HEK293 (cell line): ENCODE measurements around the gene ECD.

Experiments
- SETDB1 ChIP-seq: IDR thresholded peaks from one replicate; pipeline ENCODE4 v1.6.1; 2017; ENCODE audit warnings: mild to moderate bottlenecking, low read length, moderate library complexity, mixed read lengths; ENCODE audit not compliant: insufficient read length
- SP7 ChIP-seq: fragments of 450-650 bp; formaldehyde crosslinking; IDR thresholded peaks from 2 replicates; pipeline ENCODE4 v1.5.1; 2016; ENCODE audit warnings: missing biosample characterization, missing genetic modification characterization
- ZFP37 ChIP-seq: fragments of 450-650 bp; formaldehyde crosslinking; IDR thresholded peaks from 2 replicates; pipeline ENCODE4 v1.5.1; 2016; ENCODE audit warnings: missing biosample characterization, missing genetic modification characterization
- ZFP41 ChIP-seq: fragments of 450-650 bp; formaldehyde crosslinking; IDR thresholded peaks from 2 replicates; pipeline ENCODE4 v1.5.1; 2016; ENCODE audit warnings: missing biosample characterization, missing genetic modification characterization, borderline replicate concordance
- ZNF174 ChIP-seq: fragments of 450-650 bp; formaldehyde crosslinking; IDR thresholded peaks from 2 replicates; pipeline ENCODE4 v1.5.0; 2017; ENCODE audit warnings: missing biosample characterization, mild to moderate bottlenecking, missing genetic modification characterization
- ZNF2 ChIP-seq: fragments of 450-650 bp; formaldehyde crosslinking; IDR thresholded peaks from 2 replicates; pipeline ENCODE4 v1.5.1; 2016; ENCODE audit warnings: missing biosample characterization, missing genetic modification characterization
- ZNF214 ChIP-seq: fragments of 450-650 bp; formaldehyde crosslinking; IDR thresholded peaks from 2 replicates; pipeline ENCODE4 v1.5.1; 2017; ENCODE audit warnings: missing biosample characterization, mild to moderate bottlenecking, missing genetic modification characterization, borderline replicate concordance
- ZNF24 ChIP-seq: fragments of 450-650 bp; formaldehyde crosslinking; IDR thresholded peaks from 2 replicates; pipeline ENCODE4 v1.5.1; 2016; ENCODE audit warnings: missing biosample characterization, missing genetic modification characterization
- ZNF433 ChIP-seq: fragments of 450-650 bp; formaldehyde crosslinking; IDR thresholded peaks from 2 replicates; pipeline ENCODE4 v1.5.1; 2016; ENCODE audit warnings: missing biosample characterization, missing genetic modification characterization, low read depth
- ZNF521 ChIP-seq: fragments of 450-650 bp; formaldehyde crosslinking; IDR thresholded peaks from 2 replicates; pipeline ENCODE4 v1.5.1; 2017; ENCODE audit warnings: missing biosample characterization, mild to moderate bottlenecking, missing genetic modification characterization
- ZNF558 ChIP-seq: fragments of 450-650 bp; formaldehyde crosslinking; IDR thresholded peaks from 2 replicates; pipeline ENCODE4 v1.5.1; 2016; ENCODE audit warnings: missing biosample characterization, missing genetic modification characterization
- ZNF560 ChIP-seq: fragments of 450-650 bp; formaldehyde crosslinking; IDR thresholded peaks from 2 replicates; pipeline ENCODE4 v1.5.1; 2017; ENCODE audit warnings: missing biosample characterization, missing genetic modification characterization, borderline replicate concordance
- ZNF610 ChIP-seq: fragments of 450-650 bp; formaldehyde crosslinking; IDR thresholded peaks from 2 replicates; pipeline ENCODE4 v1.5.1; 2016; ENCODE audit warnings: missing biosample characterization, missing genetic modification characterization, borderline replicate concordance
- ZNF701 ChIP-seq: fragments of 450-650 bp; formaldehyde crosslinking; IDR thresholded peaks from 2 replicates; pipeline ENCODE4 v1.5.1; 2016; ENCODE audit warnings: missing biosample characterization, missing genetic modification characterization
- ZNF776 ChIP-seq: fragments of 450-650 bp; formaldehyde crosslinking; IDR thresholded peaks from 2 replicates; pipeline ENCODE4 v1.5.0; 2017; ENCODE audit warnings: missing biosample characterization, missing genetic modification characterization, borderline replicate concordance
- ZNF792 ChIP-seq: fragments of 450-650 bp; formaldehyde crosslinking; IDR thresholded peaks from 2 replicates; pipeline ENCODE4 v1.5.1; 2016; ENCODE audit warnings: missing biosample characterization, missing genetic modification characterization
- ZNF837 ChIP-seq: fragments of 450-650 bp; formaldehyde crosslinking; IDR thresholded peaks from 2 replicates; pipeline ENCODE4 v1.5.1; 2016; ENCODE audit warnings: missing biosample characterization, missing genetic modification characterization
- ZNF843 ChIP-seq: fragments of 450-650 bp; formaldehyde crosslinking; IDR thresholded peaks from 2 replicates; pipeline ENCODE4 v1.5.1; 2016; ENCODE audit warnings: missing biosample characterization, missing genetic modification characterization
- ZXDB ChIP-seq: fragments of 450-650 bp; formaldehyde crosslinking; IDR thresholded peaks from 2 replicates; pipeline ENCODE4 v1.5.1; 2016; ENCODE audit warnings: missing biosample characterization, missing genetic modification characterization
- TF ChIP-seq, protein P1 (sequence below): fragments of 450-650 bp; formaldehyde crosslinking; IDR thresholded peaks from 2 replicates; pipeline ENCODE4 v1.5.1; 2016; ENCODE audit warnings: missing biosample characterization, missing genetic modification characterization, low read depth
- TF ChIP-seq, protein P2 (sequence below): fragments of 450-650 bp; formaldehyde crosslinking; IDR thresholded peaks from 2 replicates; pipeline ENCODE4 v1.5.1; 2016; ENCODE audit warnings: missing biosample characterization, missing genetic modification characterization
- TF ChIP-seq, protein P3 (sequence below): fragments of 450-650 bp; formaldehyde crosslinking; IDR thresholded peaks from 2 replicates; pipeline ENCODE4 v1.5.1; 2016; ENCODE audit warnings: missing biosample characterization, missing genetic modification characterization
- TF ChIP-seq, protein P4 (sequence below): fragments of 450-650 bp; formaldehyde crosslinking; IDR thresholded peaks from 2 replicates; pipeline ENCODE4 v1.5.1; 2016; ENCODE audit warnings: missing biosample characterization, missing genetic modification characterization
- TF ChIP-seq, protein P5 (sequence below): fragments of 450-650 bp; formaldehyde crosslinking; IDR thresholded peaks from 2 replicates; pipeline ENCODE4 v1.5.1; 2016; ENCODE audit warnings: missing biosample characterization, missing genetic modification characterization
- TF ChIP-seq, protein P6 (sequence below): fragments of 450-650 bp; formaldehyde crosslinking; IDR thresholded peaks from 2 replicates; pipeline ENCODE4 v1.5.1; 2016; ENCODE audit warnings: missing biosample characterization, missing genetic modification characterization, borderline replicate concordance

ECD gene

DNA sequence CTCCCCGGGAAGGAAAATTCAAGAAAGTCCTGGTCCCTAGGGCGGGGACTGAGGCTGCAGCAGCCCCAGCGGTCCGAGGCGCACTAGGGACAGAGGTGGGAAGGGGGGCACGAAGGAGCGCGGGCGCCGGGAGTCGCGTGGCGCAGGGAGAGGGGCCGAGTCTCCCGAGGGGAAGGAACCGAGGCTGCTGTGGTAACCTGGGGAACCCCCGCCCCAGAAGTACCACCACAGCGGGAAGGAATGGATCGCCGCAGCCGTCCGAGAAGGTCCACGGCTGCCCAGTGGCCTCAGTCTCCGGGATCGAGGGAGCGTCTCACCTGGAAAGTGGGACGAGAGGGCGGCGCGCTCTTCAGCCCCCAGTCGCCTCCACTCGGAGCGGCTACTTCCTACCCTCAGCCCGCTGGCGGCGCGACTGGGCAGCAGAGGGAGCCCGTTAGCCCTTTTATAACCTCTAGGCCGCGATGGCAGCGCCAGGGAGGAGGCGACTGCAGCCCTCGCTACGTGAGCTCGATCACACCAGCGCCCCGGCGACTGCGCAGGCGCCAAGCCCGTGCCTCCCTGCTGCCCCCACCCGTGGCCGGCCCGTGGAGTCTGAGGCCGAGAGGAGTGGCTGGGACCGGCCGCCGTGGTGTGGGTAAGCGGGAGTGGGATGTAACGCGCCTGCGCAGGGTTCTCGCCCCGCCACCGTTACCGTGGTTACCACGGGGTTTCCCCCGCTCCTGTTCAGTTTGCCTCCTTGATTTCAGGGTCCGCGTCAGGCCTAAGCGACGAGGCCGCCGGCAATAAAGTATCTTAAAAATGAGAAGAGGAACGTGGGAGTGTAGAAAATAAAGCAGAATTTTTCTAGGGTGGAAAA is 71.1 kb downstream of the ECD start, which contains the start of gene P4HA1 (continued):
- no peak for TF ChIP-seq ZNF433 (tag by site-specific recombination)
- peak; percentile 89; the same call in 1 of the 2 replicates for TF ChIP-seq ZNF610 (tag by site-specific recombination)
- no peak for TF ChIP-seq ZNF214 (tag by site-specific recombination)
- TF ChIP-seq ZNF24: no peak
- no peak for TF ChIP-seq ZNF776 (tag by site-specific recombination)
- TF ChIP-seq, protein P1, sequence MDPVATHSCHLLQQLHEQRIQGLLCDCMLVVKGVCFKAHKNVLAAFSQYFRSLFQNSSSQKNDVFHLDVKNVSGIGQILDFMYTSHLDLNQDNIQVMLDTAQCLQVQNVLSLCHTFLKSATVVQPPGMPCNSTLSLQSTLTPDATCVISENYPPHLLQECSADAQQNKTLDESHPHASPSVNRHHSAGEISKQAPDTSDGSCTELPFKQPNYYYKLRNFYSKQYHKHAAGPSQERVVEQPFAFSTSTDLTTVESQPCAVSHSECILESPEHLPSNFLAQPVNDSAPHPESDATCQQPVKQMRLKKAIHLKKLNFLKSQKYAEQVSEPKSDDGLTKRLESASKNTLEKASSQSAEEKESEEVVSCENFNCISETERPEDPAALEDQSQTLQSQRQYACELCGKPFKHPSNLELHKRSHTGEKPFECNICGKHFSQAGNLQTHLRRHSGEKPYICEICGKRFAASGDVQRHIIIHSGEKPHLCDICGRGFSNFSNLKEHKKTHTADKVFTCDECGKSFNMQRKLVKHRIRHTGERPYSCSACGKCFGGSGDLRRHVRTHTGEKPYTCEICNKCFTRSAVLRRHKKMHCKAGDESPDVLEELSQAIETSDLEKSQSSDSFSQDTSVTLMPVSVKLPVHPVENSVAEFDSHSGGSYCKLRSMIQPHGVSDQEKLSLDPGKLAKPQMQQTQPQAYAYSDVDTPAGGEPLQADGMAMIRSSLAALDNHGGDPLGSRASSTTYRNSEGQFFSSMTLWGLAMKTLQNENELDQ (tag by site-specific recombination): no peak
- no peak for TF ChIP-seq SETDB1
- TF ChIP-seq, protein P2, sequence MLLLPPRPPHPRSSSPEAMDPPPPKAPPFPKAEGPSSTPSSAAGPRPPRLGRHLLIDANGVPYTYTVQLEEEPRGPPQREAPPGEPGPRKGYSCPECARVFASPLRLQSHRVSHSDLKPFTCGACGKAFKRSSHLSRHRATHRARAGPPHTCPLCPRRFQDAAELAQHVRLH (tag by site-specific recombination): peak; percentile 59; the same call in 1 of the 2 replicates
- TF ChIP-seq, protein P3, sequence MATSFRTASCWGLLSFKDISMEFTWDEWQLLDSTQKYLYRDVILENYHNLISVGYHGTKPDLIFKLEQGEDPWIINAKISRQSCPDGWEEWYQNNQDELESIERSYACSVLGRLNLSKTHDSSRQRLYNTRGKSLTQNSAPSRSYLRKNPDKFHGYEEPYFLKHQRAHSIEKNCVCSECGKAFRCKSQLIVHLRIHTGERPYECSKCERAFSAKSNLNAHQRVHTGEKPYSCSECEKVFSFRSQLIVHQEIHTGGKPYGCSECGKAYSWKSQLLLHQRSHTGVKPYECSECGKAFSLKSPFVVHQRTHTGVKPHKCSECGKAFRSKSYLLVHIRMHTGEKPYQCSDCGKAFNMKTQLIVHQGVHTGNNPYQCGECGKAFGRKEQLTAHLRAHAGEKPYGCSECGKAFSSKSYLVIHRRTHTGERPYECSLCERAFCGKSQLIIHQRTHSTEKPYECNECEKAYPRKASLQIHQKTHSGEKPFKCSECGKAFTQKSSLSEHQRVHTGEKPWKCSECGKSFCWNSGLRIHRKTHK (tag by site-specific recombination): no peak
- no peak for TF ChIP-seq ZNF701
- TF ChIP-seq ZNF2 (tag by site-specific recombination): peak; percentile 89
- TF ChIP-seq, protein P4, sequence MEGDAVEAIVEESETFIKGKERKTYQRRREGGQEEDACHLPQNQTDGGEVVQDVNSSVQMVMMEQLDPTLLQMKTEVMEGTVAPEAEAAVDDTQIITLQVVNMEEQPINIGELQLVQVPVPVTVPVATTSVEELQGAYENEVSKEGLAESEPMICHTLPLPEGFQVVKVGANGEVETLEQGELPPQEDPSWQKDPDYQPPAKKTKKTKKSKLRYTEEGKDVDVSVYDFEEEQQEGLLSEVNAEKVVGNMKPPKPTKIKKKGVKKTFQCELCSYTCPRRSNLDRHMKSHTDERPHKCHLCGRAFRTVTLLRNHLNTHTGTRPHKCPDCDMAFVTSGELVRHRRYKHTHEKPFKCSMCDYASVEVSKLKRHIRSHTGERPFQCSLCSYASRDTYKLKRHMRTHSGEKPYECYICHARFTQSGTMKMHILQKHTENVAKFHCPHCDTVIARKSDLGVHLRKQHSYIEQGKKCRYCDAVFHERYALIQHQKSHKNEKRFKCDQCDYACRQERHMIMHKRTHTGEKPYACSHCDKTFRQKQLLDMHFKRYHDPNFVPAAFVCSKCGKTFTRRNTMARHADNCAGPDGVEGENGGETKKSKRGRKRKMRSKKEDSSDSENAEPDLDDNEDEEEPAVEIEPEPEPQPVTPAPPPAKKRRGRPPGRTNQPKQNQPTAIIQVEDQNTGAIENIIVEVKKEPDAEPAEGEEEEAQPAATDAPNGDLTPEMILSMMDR: peak; percentile 99
- TF ChIP-seq ZFP41 (tag by site-specific recombination): no peak; the same call in 1 of the 2 replicates
- no peak for TF ChIP-seq ZNF521 (tag by site-specific recombination)
- TF ChIP-seq ZNF560: no peak
- no peak for TF ChIP-seq ZNF792
- peak; percentile 94 for TF ChIP-seq ZFP37 (tag by site-specific recombination)
- no peak for TF ChIP-seq ZNF558
- TF ChIP-seq ZNF174 (tag by site-specific recombination): no peak
- TF ChIP-seq ZNF843 (tag by site-specific recombination): peak; percentile 37; the same call in 1 of the 2 replicates
- TF ChIP-seq, protein P5, sequence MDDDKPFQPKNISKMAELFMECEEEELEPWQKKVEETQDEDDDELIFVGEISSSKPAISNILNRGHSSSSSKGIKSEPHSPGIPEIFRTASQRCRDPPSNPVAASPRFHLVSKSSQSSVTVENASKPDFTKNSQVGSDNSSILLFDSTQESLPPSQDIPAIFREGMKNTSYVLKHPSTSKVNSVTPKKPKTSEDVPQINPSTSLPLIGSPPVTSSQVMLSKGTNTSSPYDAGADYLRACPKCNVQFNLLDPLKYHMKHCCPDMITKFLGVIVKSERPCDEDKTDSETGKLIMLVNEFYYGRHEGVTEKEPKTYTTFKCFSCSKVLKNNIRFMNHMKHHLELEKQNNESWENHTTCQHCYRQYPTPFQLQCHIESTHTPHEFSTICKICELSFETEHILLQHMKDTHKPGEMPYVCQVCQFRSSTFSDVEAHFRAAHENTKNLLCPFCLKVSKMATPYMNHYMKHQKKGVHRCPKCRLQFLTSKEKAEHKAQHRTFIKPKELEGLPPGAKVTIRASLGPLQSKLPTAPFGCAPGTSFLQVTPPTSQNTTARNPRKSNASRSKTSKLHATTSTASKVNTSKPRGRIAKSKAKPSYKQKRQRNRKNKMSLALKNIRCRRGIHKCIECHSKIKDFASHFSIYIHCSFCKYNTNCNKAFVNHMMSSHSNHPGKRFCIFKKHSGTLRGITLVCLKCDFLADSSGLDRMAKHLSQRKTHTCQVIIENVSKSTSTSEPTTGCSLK: no peak
- peak; percentile 100 for TF ChIP-seq ZXDB (tag by site-specific recombination)
- TF ChIP-seq ZNF837: no peak; the same call in 1 of the 2 replicates
- no peak; the same call in none of the 2 replicates for TF ChIP-seq SP7 (tag by site-specific recombination)
- TF ChIP-seq, protein P6, sequence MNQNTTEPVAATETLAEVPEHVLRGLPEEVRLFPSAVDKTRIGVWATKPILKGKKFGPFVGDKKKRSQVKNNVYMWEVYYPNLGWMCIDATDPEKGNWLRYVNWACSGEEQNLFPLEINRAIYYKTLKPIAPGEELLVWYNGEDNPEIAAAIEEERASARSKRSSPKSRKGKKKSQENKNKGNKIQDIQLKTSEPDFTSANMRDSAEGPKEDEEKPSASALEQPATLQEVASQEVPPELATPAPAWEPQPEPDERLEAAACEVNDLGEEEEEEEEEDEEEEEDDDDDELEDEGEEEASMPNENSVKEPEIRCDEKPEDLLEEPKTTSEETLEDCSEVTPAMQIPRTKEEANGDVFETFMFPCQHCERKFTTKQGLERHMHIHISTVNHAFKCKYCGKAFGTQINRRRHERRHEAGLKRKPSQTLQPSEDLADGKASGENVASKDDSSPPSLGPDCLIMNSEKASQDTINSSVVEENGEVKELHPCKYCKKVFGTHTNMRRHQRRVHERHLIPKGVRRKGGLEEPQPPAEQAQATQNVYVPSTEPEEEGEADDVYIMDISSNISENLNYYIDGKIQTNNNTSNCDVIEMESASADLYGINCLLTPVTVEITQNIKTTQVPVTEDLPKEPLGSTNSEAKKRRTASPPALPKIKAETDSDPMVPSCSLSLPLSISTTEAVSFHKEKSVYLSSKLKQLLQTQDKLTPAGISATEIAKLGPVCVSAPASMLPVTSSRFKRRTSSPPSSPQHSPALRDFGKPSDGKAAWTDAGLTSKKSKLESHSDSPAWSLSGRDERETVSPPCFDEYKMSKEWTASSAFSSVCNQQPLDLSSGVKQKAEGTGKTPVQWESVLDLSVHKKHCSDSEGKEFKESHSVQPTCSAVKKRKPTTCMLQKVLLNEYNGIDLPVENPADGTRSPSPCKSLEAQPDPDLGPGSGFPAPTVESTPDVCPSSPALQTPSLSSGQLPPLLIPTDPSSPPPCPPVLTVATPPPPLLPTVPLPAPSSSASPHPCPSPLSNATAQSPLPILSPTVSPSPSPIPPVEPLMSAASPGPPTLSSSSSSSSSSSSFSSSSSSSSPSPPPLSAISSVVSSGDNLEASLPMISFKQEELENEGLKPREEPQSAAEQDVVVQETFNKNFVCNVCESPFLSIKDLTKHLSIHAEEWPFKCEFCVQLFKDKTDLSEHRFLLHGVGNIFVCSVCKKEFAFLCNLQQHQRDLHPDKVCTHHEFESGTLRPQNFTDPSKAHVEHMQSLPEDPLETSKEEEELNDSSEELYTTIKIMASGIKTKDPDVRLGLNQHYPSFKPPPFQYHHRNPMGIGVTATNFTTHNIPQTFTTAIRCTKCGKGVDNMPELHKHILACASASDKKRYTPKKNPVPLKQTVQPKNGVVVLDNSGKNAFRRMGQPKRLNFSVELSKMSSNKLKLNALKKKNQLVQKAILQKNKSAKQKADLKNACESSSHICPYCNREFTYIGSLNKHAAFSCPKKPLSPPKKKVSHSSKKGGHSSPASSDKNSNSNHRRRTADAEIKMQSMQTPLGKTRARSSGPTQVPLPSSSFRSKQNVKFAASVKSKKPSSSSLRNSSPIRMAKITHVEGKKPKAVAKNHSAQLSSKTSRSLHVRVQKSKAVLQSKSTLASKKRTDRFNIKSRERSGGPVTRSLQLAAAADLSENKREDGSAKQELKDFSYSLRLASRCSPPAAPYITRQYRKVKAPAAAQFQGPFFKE (tag by site-specific recombination): no peak
